Panc1 (cell line): ENCODE results near the gene PARD3. TPM values are rescaled to one million over a fixed set of nuclear protein-coding genes. Genes with fewer than 3 reads are reported as not detected.

Source experiments
- ATAC-seq: fragments of 200-7000 bp; cut with Tn5 transposase; 2 replicates; pipeline ENCODE4 v1.9.1; 2020; ENCODE audit warnings: mild to moderate bottlenecking, moderate library complexity
- BruUV-seq: library from RNA; stranded (reverse); fragments of 400-500 nt; replicated peaks from 2 replicates; lab custom pipeline; 2021; lab: Mats Ljungman, UMichigan
- CTCF ChIA-PET: fragments of 300-600 bp; sonication (Branson Sonifier 250); formaldehyde crosslinking; loops from one replicate; lab custom pipeline; 2022; ENCODE audit warnings: antibody characterized with exemption; lab: Charles Lee
- POLR2A ChIA-PET: fragments of 300-600 bp; sonication (Branson Sonifier 250); formaldehyde crosslinking; loops from one replicate; lab custom pipeline; 2022; ENCODE audit warnings: antibody characterized with exemption; lab: Charles Lee
- DNase-seq: peaks from one replicate; pipeline ENCODE4 v3.0.0-alpha.2; 2010; ENCODE audit warnings: low read depth, low spot score
- H3K27ac ChIP-seq: 2 replicates; pipeline ENCODE4 v1.5.1; 2011; ENCODE audit warnings: mild to moderate bottlenecking, low read length, inconsistent platforms
- H3K27me3 ChIP-seq: fragments of 200-500 bp; sonication (Bioruptor generic); 2 replicates; pipeline ENCODE4 v1.6.0; 2014; ENCODE audit warnings: low read length, inconsistent platforms; ENCODE audit not compliant: control insufficient read depth, insufficient read depth
- H3K36me3 ChIP-seq: fragments of 200-500 bp; sonication (Bioruptor generic); 2 replicates; pipeline ENCODE4 v1.5.1; 2014; ENCODE audit warnings: inconsistent platforms, mild to moderate bottlenecking, low read length, moderate library complexity; ENCODE audit not compliant: control insufficient read depth, insufficient read depth
- H3K4me1 ChIP-seq: 2 replicates; pipeline ENCODE4 v1.5.1; 2011; ENCODE audit warnings: inconsistent platforms, mild to moderate bottlenecking, low read length, moderate library complexity; ENCODE audit not compliant: control insufficient read depth, insufficient read depth
- H3K4me3 ChIP-seq, 2 experiments: 2 replicates each; pipeline ENCODE4 v1.5.1; 2011 to 2012; ENCODE audit warnings: low read depth in 2 of 2, low read length in 2 of 2, mild to moderate bottlenecking in 2 of 2, inconsistent platforms in 1 of 2, moderate library complexity in 1 of 2
- H3K9me3 ChIP-seq: fragments of 200-500 bp; sonication (Bioruptor generic); 2 replicates; pipeline ENCODE4 v1.5.1; 2014; ENCODE audit warnings: low read depth, mild to moderate bottlenecking, inconsistent platforms, low read length, moderate library complexity; ENCODE audit not compliant: control insufficient read depth, insufficient read depth
- CTCF ChIP-seq: fragments of 450-650 bp; IDR thresholded peaks from 2 replicates; pipeline ENCODE4 v1.5.1; 2017; ENCODE audit warnings: mild to moderate bottlenecking
- POLR2AphosphoS5 ChIP-seq: IDR thresholded peaks from 2 replicates; pipeline ENCODE4 v1.6.1; 2012; ENCODE audit warnings: mild to moderate bottlenecking, low read depth, low read length, moderate library complexity
- SIN3A ChIP-seq: IDR thresholded peaks from 2 replicates; pipeline ENCODE4 v1.6.1; 2012; ENCODE audit warnings: low read depth, mild to moderate bottlenecking, low read length, moderate library complexity, borderline replicate concordance; ENCODE audit not compliant: insufficient read depth
- TCF7L2 ChIP-seq: IDR thresholded peaks from 2 replicates; pipeline ENCODE4 v1.6.1; 2011; ENCODE audit warnings: mild to moderate bottlenecking, low read depth, low read length, inconsistent platforms
- in situ Hi-C: cut with HindIII; loops from 2 replicates; pipeline ENCODE4 v1.10.0; 2016; ENCODE audit warnings: low sequenced_read_pairs, low pct_unique_long_range_greater_than_20kb
- intact Hi-C: fragments of 100-400 bp; cut with micrococcal nuclease; formaldehyde crosslinking; loops from one replicate; pipeline ENCODE4 v1.10.0; 2022; ENCODE audit not compliant: unreplicated experiment
- total RNA-seq: library from RNA; stranded (reverse); gene quantifications from one replicate; pipeline ENCODE4 v1.2.1, GENCODE V29; 2021; ENCODE audit not compliant: unreplicated experiment
- TF ChIP-seq, protein P1 (sequence below), 2 experiments: IDR thresholded peaks; 2 replicates each; pipeline ENCODE4 v1.6.1; 2011 to 2012; ENCODE audit warnings: low read depth in 2 of 2, control low read depth in 1 of 2, low read length in 1 of 2, mild to moderate bottlenecking in 1 of 2, moderate library complexity in 1 of 2; ENCODE audit not compliant: insufficient read depth in 1 of 2

PARD3 gene
- total RNA-seq, 1 experiment from 2014 or later: 29.8 TPM

GRCh38 chr10:34364253-34365037, 450.7 kb downstream of the PARD3 start:
- no peak overlapping the region for H3K4me3 ChIP-seq
- no TSS peak for BruUV-seq
- H3K36me3 ChIP-seq: no peaks in the 10 kb centered on the region
- no peaks in the 10 kb centered on the region for H3K4me1 ChIP-seq
- ATAC-seq: no peak
- intact Hi-C loops: no loop called here
- no peaks in the 10 kb centered on the region for H3K9me3 ChIP-seq
- no peak for DNase-seq
- POLR2A ChIA-PET: no interaction called here
- no peak for TF ChIP-seq POLR2AphosphoS5
- no peak for TF ChIP-seq CTCF
- TF ChIP-seq SIN3A: no peak
- no peak for TF ChIP-seq TCF7L2
- TF ChIP-seq, protein P1, sequence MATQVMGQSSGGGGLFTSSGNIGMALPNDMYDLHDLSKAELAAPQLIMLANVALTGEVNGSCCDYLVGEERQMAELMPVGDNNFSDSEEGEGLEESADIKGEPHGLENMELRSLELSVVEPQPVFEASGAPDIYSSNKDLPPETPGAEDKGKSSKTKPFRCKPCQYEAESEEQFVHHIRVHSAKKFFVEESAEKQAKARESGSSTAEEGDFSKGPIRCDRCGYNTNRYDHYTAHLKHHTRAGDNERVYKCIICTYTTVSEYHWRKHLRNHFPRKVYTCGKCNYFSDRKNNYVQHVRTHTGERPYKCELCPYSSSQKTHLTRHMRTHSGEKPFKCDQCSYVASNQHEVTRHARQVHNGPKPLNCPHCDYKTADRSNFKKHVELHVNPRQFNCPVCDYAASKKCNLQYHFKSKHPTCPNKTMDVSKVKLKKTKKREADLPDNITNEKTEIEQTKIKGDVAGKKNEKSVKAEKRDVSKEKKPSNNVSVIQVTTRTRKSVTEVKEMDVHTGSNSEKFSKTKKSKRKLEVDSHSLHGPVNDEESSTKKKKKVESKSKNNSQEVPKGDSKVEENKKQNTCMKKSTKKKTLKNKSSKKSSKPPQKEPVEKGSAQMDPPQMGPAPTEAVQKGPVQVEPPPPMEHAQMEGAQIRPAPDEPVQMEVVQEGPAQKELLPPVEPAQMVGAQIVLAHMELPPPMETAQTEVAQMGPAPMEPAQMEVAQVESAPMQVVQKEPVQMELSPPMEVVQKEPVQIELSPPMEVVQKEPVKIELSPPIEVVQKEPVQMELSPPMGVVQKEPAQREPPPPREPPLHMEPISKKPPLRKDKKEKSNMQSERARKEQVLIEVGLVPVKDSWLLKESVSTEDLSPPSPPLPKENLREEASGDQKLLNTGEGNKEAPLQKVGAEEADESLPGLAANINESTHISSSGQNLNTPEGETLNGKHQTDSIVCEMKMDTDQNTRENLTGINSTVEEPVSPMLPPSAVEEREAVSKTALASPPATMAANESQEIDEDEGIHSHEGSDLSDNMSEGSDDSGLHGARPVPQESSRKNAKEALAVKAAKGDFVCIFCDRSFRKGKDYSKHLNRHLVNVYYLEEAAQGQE (IDR thresholded peaks at IDR 0.05; ENCODE audit: insufficient read depth in 1 of 2, low read depth in 2 of 2, low read length in 1 of 2): no peak
- no peak overlapping the region for H3K27ac ChIP-seq
- no peaks in the 10 kb centered on the region for H3K27me3 ChIP-seq
- in situ Hi-C loops: no loop called here
- CTCF ChIA-PET: no interaction called here

DNA sequence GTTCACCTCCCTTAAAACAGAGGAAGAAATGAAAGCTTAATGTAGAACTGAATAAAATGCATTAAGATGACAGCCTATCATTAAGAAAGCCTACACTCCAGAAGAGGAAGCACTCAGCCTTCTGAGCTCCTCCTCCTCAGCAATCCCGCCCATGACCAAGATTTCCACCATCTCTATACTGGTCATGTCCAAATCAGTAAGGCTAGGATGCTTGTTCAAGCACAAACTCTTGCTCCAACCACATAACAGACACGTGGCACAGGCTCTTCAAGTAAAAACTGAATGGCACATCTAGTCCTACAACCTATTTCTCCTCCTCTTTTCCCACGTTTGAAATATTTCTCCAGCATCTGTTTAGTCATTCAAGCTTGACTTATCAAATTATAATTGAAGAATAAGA, 454.1 kb downstream of the PARD3 start:
- Histone ChIP-seq H3K27me3 (no peaks in the 10 kb centered on the region), H3K4me1 (no peaks in the 10 kb centered on the region), H3K27ac (no peak overlapping the region), H3K4me3 (no peak overlapping the region), H3K9me3 (no peaks in the 10 kb centered on the region), H3K36me3 (peaks cover 4% of the 10 kb centered on the region; the same call in 1 of the 2 replicates)
- TF ChIP-seq CTCF (no peak), SIN3A (no peak), POLR2AphosphoS5 (no peak), TCF7L2 (no peak)
- no peak for ATAC-seq
- in situ Hi-C loops: no loop called here
- ChIA-PET POLR2A (no interaction called here), CTCF (no interaction called here)
- no TSS peak for BruUV-seq
- intact Hi-C loops: no loop called here
- DNase-seq: no peak
